Breast epithelium (tissue), 4 donors: ENCODE measurements around the gene BAAT. TPM values are rescaled to one million over a fixed set of nuclear protein-coding genes. Genes with fewer than 3 reads are reported as not detected.
"Not testable (repeated sequence)": the region's sequence is repeated elsewhere in the genome, so short reads cannot be mapped to it uniquely, and the experiment has no call there.

Source experiments
- DNase-seq, 2 donors: peaks; one replicate each; pipeline ENCODE4 v3.0.0-alpha.2; 2019; ENCODE audit warnings: low spot score in 2 of 2
- H3K27ac ChIP-seq, 2 donors: fragments of 200-600 bp; sonication (generic) in 1 of 2; one replicate each; pipeline ENCODE4 v1.5.1; 2016 to 2019; ENCODE audit warnings: mild to moderate bottlenecking in 1 of 2
- H3K27me3 ChIP-seq, 2 donors: fragments of 200-600 bp; sonication (generic) in 1 of 2; one replicate each; pipeline versions ENCODE4 v1.5.1 to v1.6.0; 2017 to 2019; ENCODE audit warnings: control low read depth in 1 of 2, mild to moderate bottlenecking in 1 of 2
- H3K36me3 ChIP-seq: fragments of 200-600 bp; one replicate; pipeline ENCODE4 v1.5.1; 2019
- H3K4me1 ChIP-seq, 2 donors: fragments of 200-600 bp; sonication (generic); one replicate each; pipeline ENCODE4 v1.5.1; 2016 to 2019; ENCODE audit warnings: control low read depth in 1 of 2
- H3K4me3 ChIP-seq, 3 donors: fragments of 200-600 bp; sonication (generic); 1 replicate in 2 of 3; 2 replicates in 1 of 3; pipeline ENCODE4 v1.5.1; 2016 to 2019; ENCODE audit warnings: mild to moderate bottlenecking in 3 of 3, moderate library complexity in 2 of 3
- H3K9me3 ChIP-seq, 2 donors: fragments of 200-600 bp; sonication (generic) in 1 of 2; one replicate each; pipeline ENCODE4 v1.5.1; 2016 to 2019; ENCODE audit warnings: control low read depth in 1 of 2
- POLR2A ChIP-seq: fragments of 450-650 bp; IDR thresholded peaks from one replicate; pipeline ENCODE4 v1.6.1; 2016; ENCODE audit warnings: antibody characterized with exemption, mild to moderate bottlenecking, moderate library complexity
- POLR2AphosphoS5 ChIP-seq, 3 donors: sonication (generic); formaldehyde crosslinking; IDR thresholded peaks; one replicate each; pipeline ENCODE4 v1.6.1; 2017; ENCODE audit warnings: antibody characterized with exemption in 3 of 3
- intact Hi-C: fragments of 100-400 bp; cut with DNase I; formaldehyde crosslinking; loops from one replicate; pipeline ENCODE4 v1.15.1; 2023; ENCODE audit warnings: low total_unique reads
- total RNA-seq, 3 donors: library from RNA; depleted of rRNA; stranded (reverse); fragments of >200 nt; gene quantifications; one replicate each; pipeline ENCODE4 v1.1.0, GENCODE V29; 2016
- TF ChIP-seq, protein P1 (sequence below), 3 donors: fragments of 450-650 bp; IDR thresholded peaks; one replicate each; pipeline ENCODE4 v1.5.1; 2016 to 2017; ENCODE audit warnings: antibody characterized with exemption in 3 of 3, mild to moderate bottlenecking in 3 of 3, moderate library complexity in 3 of 3

The BAAT gene
- total RNA-seq, 3 donors from 2014 or later: 0.16 TPM; not detected in 2

DNA sequence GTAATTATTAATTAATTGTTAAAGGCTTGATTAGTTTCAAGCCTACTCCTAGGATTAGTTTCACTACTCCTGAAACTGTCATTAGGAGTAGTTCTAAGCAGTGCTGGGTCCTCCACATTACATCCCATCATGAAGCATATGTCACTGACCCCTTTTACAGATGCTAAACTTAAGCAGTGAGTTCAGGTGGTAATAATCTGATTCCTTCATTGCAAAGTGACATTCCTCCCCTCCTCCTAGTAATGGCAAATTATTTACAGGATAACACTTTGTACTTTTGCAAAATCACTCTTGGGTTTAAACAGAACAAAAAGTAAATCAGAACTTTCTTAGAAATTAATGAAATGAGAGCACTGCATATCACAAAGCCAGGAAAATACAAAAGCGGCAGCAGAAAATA lies 52.4 kb downstream of the BAAT start:
- intact Hi-C loops: no loop called here

DNA sequence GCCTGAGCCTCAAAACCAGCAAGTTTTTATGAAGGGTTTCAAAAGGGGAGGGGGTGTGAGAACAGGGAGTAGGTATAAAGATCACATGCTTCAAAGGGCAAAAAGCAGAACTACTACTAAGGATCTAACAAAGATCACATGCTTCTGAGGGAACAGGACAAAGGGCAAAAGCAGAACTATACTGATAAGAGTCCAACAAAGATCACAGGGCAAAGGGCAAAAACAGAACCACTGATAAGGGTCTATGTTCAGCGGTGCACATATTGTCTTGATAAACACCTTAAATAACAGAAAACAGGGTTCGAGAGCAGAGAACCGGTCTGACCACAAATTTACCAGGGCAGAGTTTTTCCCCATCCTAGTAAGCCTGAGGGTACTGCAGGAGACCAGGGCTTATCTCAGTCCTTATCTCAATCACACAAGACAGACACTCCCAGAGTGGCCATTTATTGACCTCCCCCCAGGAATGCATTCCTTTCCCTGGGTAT lies 57.3 kb downstream of the BAAT start:
- H3K4me1 ChIP-seq, intact Hi-C loops, H3K27me3 ChIP-seq, H3K4me3 ChIP-seq, DNase-seq, H3K36me3 ChIP-seq, H3K9me3 ChIP-seq, H3K27ac ChIP-seq: not testable (repeated sequence)

More for the DNA sequence above, 52.4 kb downstream of the BAAT start:
- Histone ChIP-seq H3K4me3 (no peak overlapping the region), H3K36me3 (no peaks in the 10 kb centered on the region), H3K27me3 (no peaks in the 10 kb centered on the region), H3K4me1 (no peaks in the 10 kb centered on the region), H3K9me3 (no peaks in the 10 kb centered on the region), H3K27ac (no peak overlapping the region)
- no peak for DNase-seq
- no peak for TF ChIP-seq POLR2A
- TF ChIP-seq, protein P1, sequence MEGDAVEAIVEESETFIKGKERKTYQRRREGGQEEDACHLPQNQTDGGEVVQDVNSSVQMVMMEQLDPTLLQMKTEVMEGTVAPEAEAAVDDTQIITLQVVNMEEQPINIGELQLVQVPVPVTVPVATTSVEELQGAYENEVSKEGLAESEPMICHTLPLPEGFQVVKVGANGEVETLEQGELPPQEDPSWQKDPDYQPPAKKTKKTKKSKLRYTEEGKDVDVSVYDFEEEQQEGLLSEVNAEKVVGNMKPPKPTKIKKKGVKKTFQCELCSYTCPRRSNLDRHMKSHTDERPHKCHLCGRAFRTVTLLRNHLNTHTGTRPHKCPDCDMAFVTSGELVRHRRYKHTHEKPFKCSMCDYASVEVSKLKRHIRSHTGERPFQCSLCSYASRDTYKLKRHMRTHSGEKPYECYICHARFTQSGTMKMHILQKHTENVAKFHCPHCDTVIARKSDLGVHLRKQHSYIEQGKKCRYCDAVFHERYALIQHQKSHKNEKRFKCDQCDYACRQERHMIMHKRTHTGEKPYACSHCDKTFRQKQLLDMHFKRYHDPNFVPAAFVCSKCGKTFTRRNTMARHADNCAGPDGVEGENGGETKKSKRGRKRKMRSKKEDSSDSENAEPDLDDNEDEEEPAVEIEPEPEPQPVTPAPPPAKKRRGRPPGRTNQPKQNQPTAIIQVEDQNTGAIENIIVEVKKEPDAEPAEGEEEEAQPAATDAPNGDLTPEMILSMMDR (IDR thresholded peaks at IDR 0.05): no peak
- no peak for TF ChIP-seq POLR2AphosphoS5 (IDR thresholded peaks at IDR 0.05)

DNA sequence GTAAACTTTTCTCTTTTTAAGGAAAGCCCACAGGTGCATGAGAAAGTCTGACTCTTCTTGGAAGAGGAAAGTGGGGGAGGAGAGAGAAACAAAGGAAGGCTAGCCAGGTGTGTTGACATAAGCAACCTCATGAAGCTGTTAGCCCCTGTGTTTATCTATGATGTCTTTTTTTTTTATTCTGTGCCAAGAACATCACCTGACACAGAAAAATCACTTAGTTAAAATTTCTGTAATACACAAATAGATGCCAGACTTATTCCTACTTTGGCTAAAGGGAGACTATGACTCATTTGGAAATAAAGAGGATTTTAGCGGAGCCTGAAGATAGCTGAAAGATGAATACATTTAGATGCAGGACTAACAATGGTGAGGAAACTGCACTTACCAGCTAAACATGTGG lies 58.3 kb downstream of the BAAT start:
- intact Hi-C loops: no loop called here
- TF ChIP-seq POLR2AphosphoS5 (IDR thresholded peaks at IDR 0.05): no peak
- no peak for TF ChIP-seq POLR2A
- TF ChIP-seq, protein P1 (IDR thresholded peaks at IDR 0.05): no peak
- H3K27ac ChIP-seq: no peak overlapping the region
- H3K4me1 ChIP-seq: no peaks in the 10 kb centered on the region
- DNase-seq: no peak
- H3K27me3 ChIP-seq: no peaks in the 10 kb centered on the region
- no peaks in the 10 kb centered on the region for H3K36me3 ChIP-seq
- no peak overlapping the region for H3K4me3 ChIP-seq
- H3K9me3 ChIP-seq: no peaks in the 10 kb centered on the region

DNA sequence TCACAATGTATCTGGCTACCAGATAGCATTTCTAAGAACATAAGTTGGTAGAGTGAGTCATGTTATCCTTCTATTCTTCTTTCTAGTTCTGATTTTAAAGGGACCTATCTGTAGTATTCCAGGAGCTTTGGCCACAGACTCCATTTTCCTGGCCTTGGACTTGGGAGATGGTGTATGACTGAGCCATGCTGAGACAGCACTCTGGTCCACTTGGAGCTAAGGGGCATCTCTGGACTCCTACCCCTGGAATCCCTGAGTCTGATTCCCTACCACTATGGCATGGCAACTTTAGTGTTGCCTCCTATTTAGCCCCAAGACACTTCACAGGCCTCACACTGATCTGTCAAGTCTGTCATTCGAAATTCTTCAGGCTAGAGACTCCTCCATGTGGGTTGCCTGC lies 58.8 kb downstream of the BAAT start:
- TF ChIP-seq POLR2A (no peak), POLR2AphosphoS5 (IDR thresholded peaks at IDR 0.05) (no peak)
- TF ChIP-seq, protein P1 (IDR thresholded peaks at IDR 0.05): no peak
- intact Hi-C loops: no loop called here
- H3K4me3 ChIP-seq: no peak overlapping the region
- no peaks in the 10 kb centered on the region for H3K36me3 ChIP-seq
- H3K27me3 ChIP-seq: no peaks in the 10 kb centered on the region
- H3K27ac ChIP-seq: no peak overlapping the region
- H3K9me3 ChIP-seq: no peaks in the 10 kb centered on the region
- DNase-seq: no peak
- no peaks in the 10 kb centered on the region for H3K4me1 ChIP-seq

DNA sequence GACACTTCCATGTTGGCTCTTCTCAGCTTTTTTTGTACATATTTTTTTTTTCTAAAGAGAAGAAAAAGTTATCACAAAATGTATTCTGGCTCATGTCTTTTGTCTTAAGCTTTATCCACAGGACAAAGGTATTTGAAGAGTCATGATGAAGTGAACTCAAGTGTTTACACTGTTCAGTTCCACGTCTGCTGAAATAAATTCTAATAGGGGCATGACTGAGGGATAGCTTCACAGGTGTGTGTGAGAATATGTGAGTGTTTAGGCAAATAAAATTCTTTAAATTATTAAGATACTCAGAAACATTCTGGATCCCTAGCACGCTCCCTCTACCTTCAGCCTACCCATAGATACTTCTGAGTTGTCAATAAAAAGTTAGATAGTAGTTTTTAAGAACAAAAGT lies 59.8 kb downstream of the BAAT start:
- Histone ChIP-seq H3K9me3 (no peaks in the 10 kb centered on the region), H3K27ac (no peak overlapping the region), H3K36me3 (no peaks in the 10 kb centered on the region), H3K4me1 (no peaks in the 10 kb centered on the region), H3K27me3 (no peaks in the 10 kb centered on the region), H3K4me3 (no peak overlapping the region)
- DNase-seq: no peak
- intact Hi-C loops: no loop called here
- no peak for TF ChIP-seq POLR2AphosphoS5 (IDR thresholded peaks at IDR 0.05)
- TF ChIP-seq, protein P1 (IDR thresholded peaks at IDR 0.05): no peak
- no peak for TF ChIP-seq POLR2A

DNA sequence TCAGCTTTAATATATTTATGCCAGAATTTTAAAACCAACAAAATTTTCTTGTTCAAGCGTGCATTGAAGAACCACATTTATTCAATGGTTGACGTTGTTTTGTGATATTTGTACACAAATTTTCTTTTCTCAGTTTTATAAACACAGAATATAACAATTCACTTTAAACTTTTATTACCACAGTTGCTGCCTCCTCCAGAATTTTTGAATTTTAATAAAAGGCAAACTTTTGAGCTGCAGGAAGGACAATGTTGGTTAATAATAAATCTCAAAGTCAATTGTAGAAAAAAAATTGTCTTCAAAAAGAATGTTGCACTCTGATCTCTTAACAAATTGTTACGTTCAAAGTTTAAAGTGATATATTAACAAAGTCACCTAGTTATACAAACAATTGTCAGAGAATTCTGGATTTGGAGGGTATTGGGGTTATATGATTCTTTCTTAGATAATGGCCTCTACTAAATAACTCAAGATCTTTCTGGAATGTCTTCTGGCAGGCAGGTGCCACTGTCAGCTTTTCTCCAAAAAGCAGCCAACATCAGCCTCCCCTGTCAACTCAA lies 60.5 kb downstream of the BAAT start:
- intact Hi-C loops: no loop called here
- DNase-seq: no peak
- no peaks in the 10 kb centered on the region for H3K9me3 ChIP-seq
- H3K27me3 ChIP-seq: no peaks in the 10 kb centered on the region
- no peak overlapping the region for H3K27ac ChIP-seq
- TF ChIP-seq POLR2A (no peak), POLR2AphosphoS5 (IDR thresholded peaks at IDR 0.05) (no peak)
- TF ChIP-seq, protein P1 (IDR thresholded peaks at IDR 0.05): no peak
- H3K4me1 ChIP-seq: no peaks in the 10 kb centered on the region
- no peaks in the 10 kb centered on the region for H3K36me3 ChIP-seq
- H3K4me3 ChIP-seq: no peak overlapping the region
